Activated CD4-positive, alpha-beta memory T cell treated with anti-CD3 and anti-CD28 coated beads for 36 hours (primary cell): ENCODE results near the gene BET1L. TPM values are rescaled to one million over a fixed set of nuclear protein-coding genes. Genes with fewer than 3 reads are reported as not detected.
"Not testable (repeated sequence)": the region's sequence is repeated elsewhere in the genome, so short reads cannot be mapped to it uniquely, and the experiment has no call there.

Experiments used
- CTCF ChIA-PET: fragments of 350-600 bp; sonication (Branson Sonifier 250); formaldehyde crosslinking; loops from one replicate; lab custom pipeline; 2021; ENCODE audit warnings: antibody characterized with exemption, inconsistent platforms; lab: Charles Lee
- POLR2A ChIA-PET: fragments of 350-600 bp; sonication (Branson Sonifier 250); formaldehyde crosslinking; loops from one replicate; lab custom pipeline; 2021; ENCODE audit warnings: antibody characterized with exemption; lab: Charles Lee
- DNase-seq: peaks from one replicate; pipeline ENCODE4 v3.0.0-alpha.2; 2020
- H3K27ac Mint-ChIP-seq: one replicate; pipeline ENCODE4 v1.8.0; 2021; ENCODE audit warnings: mixed read lengths
- H3K27me3 Mint-ChIP-seq: one replicate; pipeline ENCODE4 v1.8.0; 2021; ENCODE audit warnings: mixed read lengths
- H3K36me3 Mint-ChIP-seq: one replicate; pipeline ENCODE4 v1.8.0; 2021; ENCODE audit warnings: mixed read lengths
- H3K4me1 Mint-ChIP-seq: one replicate; pipeline ENCODE4 v1.8.0; 2021; ENCODE audit warnings: low read depth, mixed read lengths
- H3K4me3 Mint-ChIP-seq: one replicate; pipeline ENCODE4 v1.8.0; 2021; ENCODE audit warnings: mild to moderate bottlenecking, mixed read lengths
- H3K9me3 Mint-ChIP-seq: one replicate; pipeline ENCODE4 v1.8.0; 2021; ENCODE audit warnings: mixed read lengths
- intact Hi-C: fragments of 100-400 bp; cut with micrococcal nuclease; formaldehyde crosslinking; loops from one replicate; pipeline ENCODE4 v1.15.1; 2023
- total RNA-seq, 2 experiments: library from RNA; stranded (reverse); gene quantifications; one replicate each; pipeline ENCODE4 v1.2.3, GENCODE V29; 2021

BET1L gene
- total RNA-seq, 2 experiments from 2014 or later = 51.0 to 53.2 TPM

- intact Hi-C loops = no loop called here
- ChIA-PET CTCF (no interaction called here), POLR2A (no interaction called here)
- Mint-ChIP-seq H3K36me3 (peaks cover 14% of the 10 kb centered on the region), H3K4me1 (peaks cover 51% of the 10 kb centered on the region), H3K27me3 (no peaks in the 10 kb centered on the region), H3K4me3 (peak overlapping the region; percentile 44), H3K9me3 (no peaks in the 10 kb centered on the region), H3K27ac (peak overlapping the region; percentile 89)
- DNase-seq = no peak
Observed at GRCh38 chr11:201966-202365, 5.2 kb downstream of the BET1L start.

GRCh38 chr11:200224-201003 is 6.8 kb downstream of the BET1L start:
- Mint-ChIP-seq H3K9me3 (no peaks in the 10 kb centered on the region), H3K4me3 (no peak overlapping the region), H3K27me3 (no peaks in the 10 kb centered on the region), H3K27ac (no peak overlapping the region), H3K36me3 (peaks cover 9% of the 10 kb centered on the region), H3K4me1 (peaks cover 43% of the 10 kb centered on the region)
- DNase-seq = no peak
- ChIA-PET POLR2A (no interaction called here), CTCF (interaction anchor here (1.1 kb wide), 1 partner anchor 163 kb away, joined by 3 read pairs; no protein-coding TSS in a partner anchor)
- intact Hi-C loops = no loop called here

- intact Hi-C loops = no loop called here
Observed at GRCh38 chr11:199782-200181, 7.4 kb downstream of the BET1L start.

GRCh38 chr11:199004-199581 is 8.1 kb downstream of the BET1L start:
- H3K27ac Mint-ChIP-seq = no peak overlapping the region
- DNase-seq = no peak
- H3K4me3 Mint-ChIP-seq = no peak overlapping the region
- no peaks in the 10 kb centered on the region for H3K9me3 Mint-ChIP-seq
- H3K4me1 Mint-ChIP-seq = peaks cover 34% of the 10 kb centered on the region
- no peaks in the 10 kb centered on the region for H3K27me3 Mint-ChIP-seq
- POLR2A ChIA-PET = no interaction called here
- intact Hi-C loops = no loop called here
- H3K36me3 Mint-ChIP-seq = peaks cover 4% of the 10 kb centered on the region
- CTCF ChIA-PET = interaction anchor here (1.1 kb wide), 1 partner anchor 165 kb away, joined by 3 read pairs; no protein-coding TSS in a partner anchor

More at GRCh38 chr11:199782-200181, 7.4 kb downstream of the BET1L start:
- peaks cover 7% of the 10 kb centered on the region for H3K36me3 Mint-ChIP-seq
- H3K4me3 Mint-ChIP-seq = no peak overlapping the region
- H3K27me3 Mint-ChIP-seq = no peaks in the 10 kb centered on the region
- no peak overlapping the region for H3K27ac Mint-ChIP-seq
- DNase-seq = no peak
- ChIA-PET CTCF (interaction anchor here (1.1 kb wide), 1 partner anchor 164 kb away, joined by 3 read pairs; no protein-coding TSS in a partner anchor), POLR2A (no interaction called here)
- H3K4me1 Mint-ChIP-seq = peaks cover 39% of the 10 kb centered on the region
- H3K9me3 Mint-ChIP-seq = no peaks in the 10 kb centered on the region

- H3K4me1 Mint-ChIP-seq = peaks cover 26% of the 10 kb centered on the region
- ChIA-PET CTCF (interaction anchor here (1.0 kb wide), 1 partner anchor 38 kb away, joined by 3 read pairs; the partner anchor contains the start of gene PSMD13), POLR2A (no interaction called here)
- H3K9me3 Mint-ChIP-seq = no peaks in the 10 kb centered on the region
- H3K4me3 Mint-ChIP-seq = no peak overlapping the region
- DNase-seq = no peak
- intact Hi-C loops = no loop called here
- H3K27me3 Mint-ChIP-seq = no peaks in the 10 kb centered on the region
- peaks cover 4% of the 10 kb centered on the region for H3K36me3 Mint-ChIP-seq
- no peak overlapping the region for H3K27ac Mint-ChIP-seq
Observed at GRCh38 chr11:198236-198806, 8.9 kb downstream of the BET1L start.

- intact Hi-C loops = no loop called here
- no peak overlapping the region for H3K4me3 Mint-ChIP-seq
- H3K4me1 Mint-ChIP-seq = peaks cover 21% of the 10 kb centered on the region
- H3K27me3 Mint-ChIP-seq = no peaks in the 10 kb centered on the region
- H3K9me3 Mint-ChIP-seq = no peaks in the 10 kb centered on the region
- DNase-seq = no peak
- peaks cover 4% of the 10 kb centered on the region for H3K36me3 Mint-ChIP-seq
- H3K27ac Mint-ChIP-seq = no peak overlapping the region
- ChIA-PET CTCF (interaction anchor here (1.0 kb wide), 1 partner anchor 39 kb away, joined by 3 read pairs; the partner anchor contains the start of gene PSMD13), POLR2A (no interaction called here)
Observed at GRCh38 chr11:197741-198235, 9.4 kb downstream of the BET1L start.

- CTCF ChIA-PET = interaction anchor here (1.0 kb wide), 1 partner anchor 40 kb away, joined by 3 read pairs; the partner anchor contains the start of gene PSMD13
- POLR2A ChIA-PET = interaction anchor here (0.7 kb wide), 1 partner anchor 10 kb away, joined by 3 read pairs; the partner anchor contains the start of genes BET1L and RIC8A
- no peaks in the 10 kb centered on the region for H3K27me3 Mint-ChIP-seq
- intact Hi-C loops = no loop called here
- DNase-seq = no peak
- peaks cover 4% of the 10 kb centered on the region for H3K36me3 Mint-ChIP-seq
- H3K27ac Mint-ChIP-seq = no peak overlapping the region
- no peaks in the 10 kb centered on the region for H3K9me3 Mint-ChIP-seq
- H3K4me1 Mint-ChIP-seq = peaks cover 16% of the 10 kb centered on the region
- H3K4me3 Mint-ChIP-seq = no peak overlapping the region
Observed at GRCh38 chr11:196786-197731, 10.1 kb downstream of the BET1L start.

- peaks cover 11% of the 10 kb centered on the region for H3K4me1 Mint-ChIP-seq
- H3K4me3 Mint-ChIP-seq, H3K27me3 Mint-ChIP-seq, H3K9me3 Mint-ChIP-seq, intact Hi-C loops, POLR2A ChIA-PET, CTCF ChIA-PET, H3K27ac Mint-ChIP-seq, H3K36me3 Mint-ChIP-seq: not testable (repeated sequence)
- DNase-seq = peak; percentile 8
Observed at GRCh38 chr11:193481-193880, 13.7 kb downstream of the BET1L start.

- H3K4me3 Mint-ChIP-seq, H3K36me3 Mint-ChIP-seq, H3K9me3 Mint-ChIP-seq, DNase-seq, H3K27me3 Mint-ChIP-seq, intact Hi-C loops, POLR2A ChIA-PET, CTCF ChIA-PET: not testable (repeated sequence)
- Mint-ChIP-seq H3K4me1 (peaks cover 11% of the 10 kb centered on the region), H3K27ac (peak within 1 kb of the TSS; percentile 9)
Observed at GRCh38 chr11:192674-193128, 14.5 kb downstream of the BET1L start, which contains the start of gene SCGB1C1. TSS of gene SCGB1C1 (plus strand) at chr11:193078. CDS start at chr11:193100, 22 bp downstream.

- H3K9me3 Mint-ChIP-seq, POLR2A ChIA-PET, CTCF ChIA-PET, H3K36me3 Mint-ChIP-seq, H3K27me3 Mint-ChIP-seq, H3K4me3 Mint-ChIP-seq, intact Hi-C loops: not testable (repeated sequence)
- DNase-seq = peak; percentile 61
- peak overlapping the region; percentile 9 for H3K27ac Mint-ChIP-seq
- peaks cover 11% of the 10 kb centered on the region for H3K4me1 Mint-ChIP-seq
Observed at GRCh38 chr11:191490-192478, 15.4 kb downstream of the BET1L start.
